IMR-90 (cell line): Measurements from ENCODE around the gene CYREN. TPM values are rescaled to one million over a fixed set of nuclear protein-coding genes. Genes with fewer than 3 reads are reported as not detected.

Source experiments
- ATAC-seq: fragments of 200-7000 bp; cut with Tn5 transposase; 2 replicates; pipeline ENCODE4 v1.9.1; 2020; ENCODE audit warnings: low read depth, mild to moderate bottlenecking, moderate library complexity
- BruUV-seq: library from RNA; stranded (reverse); fragments of 400-500 nt; replicated peaks from 2 replicates; lab custom pipeline; 2021; lab: Mats Ljungman, UMichigan
- CTCF ChIA-PET: fragments of 300-600 bp; formaldehyde crosslinking; extraction: SDS; loops from one replicate; lab custom pipeline; 2021; ENCODE audit warnings: antibody characterized with exemption; lab: Yijun Ruan, JAX
- POLR2A ChIA-PET: fragments of 300-600 bp; sonication (Branson Sonifier 250); formaldehyde crosslinking; loops from one replicate; lab custom pipeline; 2022; ENCODE audit warnings: antibody characterized with exemption; ENCODE audit not compliant: unreplicated experiment; lab: Charles Lee
- DNase-seq: peaks from one replicate; pipeline ENCODE4 v3.0.0; 2013
- H2AFZ ChIP-seq: replicated peaks from 2 replicates; pipeline ENCODE3; 2013; ENCODE audit warnings: low read length, mild to moderate bottlenecking; ENCODE audit not compliant: poor library complexity
- H2AK5ac ChIP-seq: 2 replicates; pipeline ENCODE4 v1.6.1; 2013; ENCODE audit warnings: low read depth, low read length, inconsistent platforms
- H2AK9ac ChIP-seq: replicated peaks from 2 replicates; pipeline ENCODE3; 2013; ENCODE audit warnings: mild to moderate bottlenecking, low read depth, low read length, moderate library complexity; ENCODE audit not compliant: poor library complexity
- H2BK120ac ChIP-seq: 2 replicates; pipeline ENCODE4 v1.6.1; 2013; ENCODE audit warnings: low read depth, low read length, inconsistent platforms
- H2BK15ac ChIP-seq: 3 replicates; pipeline ENCODE4 v1.6.1; 2013; ENCODE audit warnings: low read depth, low read length, inconsistent platforms
- H2BK20ac ChIP-seq: 2 replicates; pipeline ENCODE4 v1.6.1; 2013; ENCODE audit warnings: low read depth, mild to moderate bottlenecking, inconsistent platforms, low read length, moderate library complexity
- H2BK5ac ChIP-seq: 2 replicates; pipeline ENCODE4 v1.6.1; 2013; ENCODE audit warnings: mild to moderate bottlenecking, low read depth, low read length, inconsistent platforms; ENCODE audit not compliant: poor library complexity, severe bottlenecking
- H3K14ac ChIP-seq: replicated peaks from 2 replicates; pipeline ENCODE4 v1.6.1; 2013; ENCODE audit warnings: low read depth, low read length, inconsistent platforms
- H3K18ac ChIP-seq: 2 replicates; pipeline ENCODE4 v1.6.1; 2013; ENCODE audit warnings: low read depth, low read length, control low read depth
- H3K23ac ChIP-seq: 2 replicates; pipeline ENCODE4 v1.6.1; 2013; ENCODE audit warnings: low read depth, low read length, inconsistent platforms
- H3K27ac ChIP-seq: 2 replicates; pipeline ENCODE4 v1.5.1; 2013; ENCODE audit warnings: mild to moderate bottlenecking, control low read depth, low read length; ENCODE audit not compliant: insufficient read depth
- H3K27me3 ChIP-seq: 2 replicates; pipeline ENCODE4 v1.6.1; 2013; ENCODE audit warnings: low read length; ENCODE audit not compliant: control insufficient read depth, insufficient read depth
- H3K36me3 ChIP-seq: 2 replicates; pipeline ENCODE4 v1.6.1; 2013; ENCODE audit warnings: low read length, mixed read lengths; ENCODE audit not compliant: control insufficient read depth, insufficient read depth
- H3K4ac ChIP-seq: 2 replicates; pipeline ENCODE4 v1.6.1; 2013; ENCODE audit warnings: low read depth, low read length, inconsistent platforms
- H3K4me1 ChIP-seq: 2 replicates; pipeline ENCODE4 v1.6.1; 2013; ENCODE audit warnings: low read length, mixed read lengths; ENCODE audit not compliant: control insufficient read depth, insufficient read depth
- H3K4me2 ChIP-seq: 2 replicates; pipeline ENCODE4 v1.6.1; 2013; ENCODE audit warnings: low read depth, mild to moderate bottlenecking, control low read depth, low read length, moderate library complexity
- H3K4me3 ChIP-seq: 2 replicates; pipeline ENCODE4 v1.5.1; 2013; ENCODE audit warnings: low read depth, mild to moderate bottlenecking, control low read depth, low read length, moderate library complexity; ENCODE audit not compliant: insufficient read depth
- H3K56ac ChIP-seq: 2 replicates; pipeline ENCODE4 v1.6.1; 2013; ENCODE audit warnings: low read length, inconsistent platforms; ENCODE audit not compliant: insufficient read depth; ENCODE audit errors: extremely low read depth
- H3K79me1 ChIP-seq, 2 experiments: 2 replicates each; pipeline ENCODE4 v1.6.1; 2013; ENCODE audit warnings: low read length in 2 of 2, inconsistent platforms in 1 of 2, low read depth in 1 of 2
- H3K9ac ChIP-seq: 2 replicates; pipeline ENCODE4 v1.6.1; 2013; ENCODE audit warnings: low read depth, low read length, control low read depth
- H3K9me1 ChIP-seq: 2 replicates; pipeline ENCODE4 v1.6.1; 2013; ENCODE audit warnings: low read length, inconsistent platforms; ENCODE audit not compliant: insufficient read depth
- H3K9me3 ChIP-seq: 2 replicates; pipeline ENCODE4 v1.6.1; 2013; ENCODE audit warnings: low read length; ENCODE audit not compliant: control insufficient read depth, insufficient read depth
- H4K20me1 ChIP-seq: 2 replicates; pipeline ENCODE4 v1.6.1; 2013; ENCODE audit warnings: low read length, inconsistent platforms; ENCODE audit not compliant: insufficient read depth
- H4K5ac ChIP-seq: 2 replicates; pipeline ENCODE4 v1.6.1; 2013; ENCODE audit warnings: mild to moderate bottlenecking, low read depth, low read length, control low read depth
- H4K8ac ChIP-seq, 2 experiments: 2 replicates each; pipeline ENCODE4 v1.6.1; 2013; ENCODE audit warnings: low read depth in 2 of 2, low read length in 2 of 2, control low read depth in 1 of 2, inconsistent platforms in 1 of 2
- H4K91ac ChIP-seq: 2 replicates; pipeline ENCODE4 v1.6.1; 2013; ENCODE audit warnings: low read depth, low read length, inconsistent platforms; ENCODE audit not compliant: insufficient read depth
- BHLHE40 ChIP-seq: fragments of 150-350 bp; IDR thresholded peaks from 2 replicates; pipeline ENCODE4 v1.6.1; 2016; ENCODE audit warnings: mild to moderate bottlenecking, low read depth, low read length
- CEBPB ChIP-seq: IDR thresholded peaks from 2 replicates; pipeline ENCODE4 v1.6.1; 2012; ENCODE audit warnings: low read depth, low read length, improper control_type of control experiment
- CHD1 ChIP-seq: IDR thresholded peaks from 2 replicates; pipeline ENCODE4 v1.6.1; 2012; ENCODE audit warnings: low read depth, low read length, improper control_type of control experiment
- CTCF ChIP-seq: conservative IDR thresholded peaks from 2 replicates; pipeline ENCODE4 v1.5.1; 2012; ENCODE audit warnings: mild to moderate bottlenecking, low read depth, low read length, improper control_type of control experiment
- ELK1 ChIP-seq: fragments of 150-350 bp; IDR thresholded peaks from 2 replicates; pipeline ENCODE4 v1.6.1; 2016; ENCODE audit warnings: low read depth, mild to moderate bottlenecking, low read length, moderate library complexity, borderline replicate concordance
- FOS ChIP-seq: fragments of 150-350 bp; IDR thresholded peaks from 2 replicates; pipeline ENCODE4 v1.6.1; 2016; ENCODE audit warnings: low read depth, low read length
- MAFK ChIP-seq: IDR thresholded peaks from 2 replicates; pipeline ENCODE4 v1.6.1; 2012; ENCODE audit warnings: low read depth, low read length, improper control_type of control experiment
- MAZ ChIP-seq: IDR thresholded peaks from 2 replicates; pipeline ENCODE4 v1.6.1; 2012; ENCODE audit warnings: low read depth, mild to moderate bottlenecking, low read length, improper control_type of control experiment, moderate library complexity, borderline replicate concordance
- MXI1 ChIP-seq: IDR thresholded peaks from 2 replicates; pipeline ENCODE4 v1.6.1; 2012; ENCODE audit warnings: low read depth, mild to moderate bottlenecking, low read length, moderate library complexity, borderline replicate concordance
- NFE2L2 ChIP-seq: fragments of 150-350 bp; IDR thresholded peaks from 2 replicates; pipeline ENCODE4 v1.6.1; 2016; ENCODE audit warnings: low read depth, mild to moderate bottlenecking, low read length
- POLR2A ChIP-seq: IDR thresholded peaks from 2 replicates; pipeline ENCODE4 v1.6.1; 2012; ENCODE audit warnings: mild to moderate bottlenecking, low read depth, low read length
- RAD21 ChIP-seq: IDR thresholded peaks from 2 replicates; pipeline ENCODE4 v1.6.1; 2012; ENCODE audit warnings: low read length, improper control_type of control experiment
- RCOR1 ChIP-seq: IDR thresholded peaks from 2 replicates; pipeline ENCODE4 v1.6.1; 2012; ENCODE audit warnings: mild to moderate bottlenecking, low read length, improper control_type of control experiment; ENCODE audit not compliant: insufficient replicate concordance
- RFX5 ChIP-seq: IDR thresholded peaks from 2 replicates; pipeline ENCODE4 v1.8.0; 2012; ENCODE audit warnings: low read depth, mild to moderate bottlenecking, low read length, moderate library complexity
- SMC3 ChIP-seq: fragments of 150-350 bp; IDR thresholded peaks from 2 replicates; pipeline ENCODE4 v1.6.1; 2016; ENCODE audit warnings: low read depth, mild to moderate bottlenecking, antibody characterized with exemption, low read length, moderate library complexity
- USF2 ChIP-seq: fragments of 150-350 bp; IDR thresholded peaks from 2 replicates; pipeline ENCODE4 v1.6.1; 2017; ENCODE audit warnings: mild to moderate bottlenecking, antibody characterized with exemption, low read length, low read depth
- WGBS, 2 experiments: methylation state at CpG; one replicate each; pipeline versions ENCODE4 v1.1.5 to v1.1.7; 2013; ENCODE audit warnings: missing lambda C conversion rate in 2 of 2; ENCODE audit not compliant: insufficient read length in 1 of 2; ENCODE audit errors: extremely low coverage in 2 of 2; 5-methylcytosine and 5-hydroxymethylcytosine counted together
- dilution Hi-C: fragments of 300-500 bp; cut with HindIII; formaldehyde crosslinking; loops from one replicate; pipeline ENCODE4 v1.14.3; 2018; ENCODE audit warnings: low sequenced_read_pairs; ENCODE audit not compliant: unreplicated experiment
- in situ Hi-C: fragments of 300-500 bp; cut with MboI; formaldehyde crosslinking; loops from 3 replicates; pipeline ENCODE4 v1.14.3; 2019; ENCODE audit warnings: low sequenced_read_pairs, inconsistent platforms, mixed read lengths
- intact Hi-C: fragments of 100-400 bp; cut with micrococcal nuclease; formaldehyde crosslinking; loops from 2 replicates; pipeline ENCODE4 v1.10.0; 2022
- polyA plus RNA-seq, 3 experiments: library from polyadenylated mRNA; depleted of rRNA; stranded (reverse); fragments of >200 nt; gene quantifications; 2 replicates each; pipeline ENCODE4 v1.2.3, GENCODE V29; 2012; ENCODE audit warnings: low replicate concordance in 1 of 3
- total RNA-seq: library from RNA; depleted of rRNA; stranded (reverse); fragments of >200 nt; gene quantifications from 2 replicates; pipeline ENCODE4 v1.2.3, GENCODE V29; 2012

The CYREN gene
- total and polyA plus RNA-seq, 2 of the 4 experiments (the other 2 are of a cell fraction): 26.5 to 29.2 TPM

- ATAC-seq (no peak), DNase-seq (no peak)
- Histone ChIP-seq H3K27ac (no peak overlapping the region), H3K4me2 (no peak overlapping the region), H4K5ac (no peak overlapping the region), H2BK20ac (no peak overlapping the region), H3K4me3 (no peak overlapping the region), H3K27me3 (no peaks in the 10 kb centered on the region), H3K56ac (no peak overlapping the region), H3K4ac (no peak overlapping the region), H3K14ac (no peak overlapping the region), H3K9ac (no peak overlapping the region), H2AFZ (no peak overlapping the region), H2AK5ac (no peak overlapping the region), H2BK120ac (no peak overlapping the region), H3K23ac (no peak overlapping the region), H3K18ac (no peak overlapping the region), H4K91ac (no peak overlapping the region), H4K20me1 (no peaks in the 10 kb centered on the region), H4K8ac (no peak overlapping the region), H3K4me1 (no peaks in the 10 kb centered on the region), H3K79me1 (no peaks in the 10 kb centered on the region), H3K9me3 (peaks cover 38% of the 10 kb centered on the region), H2BK15ac (no peak overlapping the region), H3K36me3 (peaks cover 7% of the 10 kb centered on the region), H2BK5ac (no peak overlapping the region), H2AK9ac (no peak overlapping the region), H3K9me1 (no peaks in the 10 kb centered on the region)
- dilution Hi-C loops: no loop called here
- TF ChIP-seq NFE2L2: no peak
- TF ChIP-seq CTCF: no peak
- no peak for TF ChIP-seq USF2
- TF ChIP-seq MXI1: no peak
- TF ChIP-seq BHLHE40: no peak
- TF ChIP-seq MAZ: no peak
- no peak for TF ChIP-seq FOS
- TF ChIP-seq CEBPB: no peak
- no peak for TF ChIP-seq RAD21
- TF ChIP-seq POLR2A: no peak
- TF ChIP-seq RFX5: no peak
- TF ChIP-seq MAFK: no peak
- TF ChIP-seq RCOR1: no peak
- no peak for TF ChIP-seq CHD1
- no peak for TF ChIP-seq SMC3
- no peak for TF ChIP-seq ELK1
- CTCF ChIA-PET: no interaction called here
- 100% methylated on average over 6 of the region's 13 CpGs; no CpG with 5 or more reads in 1 of the 2 experiments for WGBS, 2 experiments
- intact Hi-C loops: no loop called here
- in situ Hi-C loops: no loop called here
- POLR2A ChIA-PET: no interaction called here
- no TSS peak for BruUV-seq
These were observed 7.9 kb upstream of the CYREN start for GRCh38 chr7:135178364-135178763.
